ENCODE measurements around the gene GADD45G.

GADD45G gene

DNA sequence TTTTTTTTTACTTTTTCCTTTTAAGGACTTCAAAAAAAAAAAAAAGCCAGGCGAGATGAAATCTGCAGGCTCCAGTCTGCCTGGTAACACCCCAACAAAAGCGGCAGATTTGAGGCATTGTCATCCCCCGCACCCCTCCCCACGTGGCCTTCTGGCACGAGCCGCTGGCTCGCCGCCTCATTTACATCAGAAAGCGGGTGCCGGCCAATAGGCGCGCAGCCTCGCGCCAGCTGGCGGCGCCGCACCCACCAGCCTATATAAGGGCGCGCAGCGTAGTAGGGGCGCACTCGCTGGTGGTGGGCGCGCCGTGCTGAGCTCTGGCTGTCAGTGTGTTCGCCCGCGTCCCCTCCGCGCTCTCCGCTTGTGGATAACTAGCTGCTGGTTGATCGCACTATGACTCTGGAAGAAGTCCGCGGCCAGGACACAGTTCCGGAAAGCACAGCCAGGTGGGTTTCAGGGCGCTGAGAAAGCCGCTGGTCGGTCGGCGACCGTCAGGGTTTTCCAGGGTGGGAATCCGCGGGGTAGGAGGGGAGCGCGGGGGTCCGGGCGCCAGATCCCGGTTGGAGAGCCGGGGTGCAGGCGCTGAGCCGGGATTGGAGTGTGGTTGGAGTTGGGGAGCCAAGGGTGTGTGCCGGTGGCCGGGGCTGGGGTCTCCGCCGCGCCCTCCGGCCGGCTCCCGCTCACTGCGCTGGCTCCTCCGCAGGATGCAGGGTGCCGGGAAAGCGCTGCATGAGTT, at the start of gene GADD45G:
GADD45G (plus strand) TSS at position 284 of the 736 bp plus-strand sequence; CDS start at position 394, 110 bp downstream.
- DNase-seq = peak; percentile 83

- DNase-seq = no peak
These were observed 49.8 kb upstream of the GADD45G start for GRCh38 chr9:89555036-89555415.

DNA sequence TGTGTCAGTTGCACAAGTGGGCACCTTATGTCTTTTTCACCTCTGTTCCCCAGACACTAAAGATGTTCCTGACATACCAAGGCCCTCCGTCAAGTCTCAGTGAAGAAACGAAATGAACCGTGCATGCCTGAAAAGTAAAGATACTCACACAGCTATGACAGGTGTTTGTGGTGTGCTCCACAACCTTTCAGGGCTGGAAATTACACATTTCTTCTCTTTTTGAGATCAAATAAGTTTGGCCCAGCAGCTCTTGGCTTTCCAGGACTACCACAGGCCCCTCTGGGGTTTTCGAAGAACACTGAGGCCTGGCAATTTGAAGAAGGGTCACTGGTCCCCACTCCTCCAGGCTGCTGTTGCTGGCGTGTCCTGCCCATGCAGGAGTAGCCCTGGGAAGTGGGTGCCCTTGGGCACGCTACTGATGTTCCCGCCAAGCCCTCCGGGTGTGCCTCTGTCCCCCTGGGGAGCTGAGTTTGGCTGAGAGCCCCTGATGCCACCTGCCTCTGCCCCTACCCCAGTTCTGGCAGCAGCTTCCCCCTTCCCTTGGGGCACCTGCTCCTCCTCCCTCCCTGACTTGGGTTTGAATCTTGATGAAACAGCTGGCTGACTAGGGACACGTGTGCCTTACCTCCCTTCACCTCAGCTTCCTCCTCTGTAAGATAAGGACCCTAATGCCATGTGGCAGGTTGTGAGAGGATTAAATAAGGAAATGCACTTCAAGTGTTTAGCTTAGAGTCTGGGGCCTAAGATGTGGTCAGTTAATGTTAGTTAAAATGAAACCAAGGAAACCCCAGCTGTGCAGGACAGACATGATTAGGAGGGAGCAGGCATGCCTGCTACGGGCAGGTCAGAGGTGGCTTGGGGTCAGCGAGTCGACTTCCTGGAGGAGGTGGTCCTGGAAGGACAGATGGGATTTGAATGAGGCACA, 49.1 kb upstream of the GADD45G start:
- DNase-seq = no peak

DNA sequence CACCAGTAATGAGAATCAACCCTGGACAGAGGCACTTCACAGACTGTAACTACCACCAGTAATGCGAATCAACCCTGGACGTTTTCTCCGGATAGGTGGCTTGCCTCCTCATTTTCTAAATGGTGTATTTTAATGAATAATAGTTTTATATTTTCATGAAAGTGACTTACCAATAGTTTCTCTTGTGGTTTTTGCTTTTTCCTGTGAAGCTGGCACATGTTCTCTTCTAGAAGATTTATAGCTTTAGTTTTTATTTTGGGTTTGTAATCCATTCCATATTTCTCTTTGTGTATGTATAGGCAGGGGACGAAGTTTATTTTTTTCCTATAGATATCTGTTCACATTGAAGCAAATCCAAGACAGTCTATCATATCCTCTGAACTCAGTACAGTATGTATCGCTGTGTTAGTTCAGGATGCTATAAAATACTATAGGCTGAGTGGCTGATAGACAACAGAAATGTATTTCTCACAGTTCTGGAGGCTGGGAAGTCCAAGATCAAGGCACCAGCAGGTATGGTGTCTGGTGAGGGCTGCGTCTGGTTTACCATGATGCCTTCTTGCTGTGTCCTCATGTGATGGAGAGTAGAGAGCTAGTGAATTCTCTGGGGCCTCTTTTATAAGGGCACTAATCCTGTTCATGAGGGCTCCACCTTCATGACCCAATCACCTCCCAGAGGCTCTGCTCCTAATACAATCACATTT, 46.5 kb upstream of the GADD45G start:
- no peak for DNase-seq

DNA sequence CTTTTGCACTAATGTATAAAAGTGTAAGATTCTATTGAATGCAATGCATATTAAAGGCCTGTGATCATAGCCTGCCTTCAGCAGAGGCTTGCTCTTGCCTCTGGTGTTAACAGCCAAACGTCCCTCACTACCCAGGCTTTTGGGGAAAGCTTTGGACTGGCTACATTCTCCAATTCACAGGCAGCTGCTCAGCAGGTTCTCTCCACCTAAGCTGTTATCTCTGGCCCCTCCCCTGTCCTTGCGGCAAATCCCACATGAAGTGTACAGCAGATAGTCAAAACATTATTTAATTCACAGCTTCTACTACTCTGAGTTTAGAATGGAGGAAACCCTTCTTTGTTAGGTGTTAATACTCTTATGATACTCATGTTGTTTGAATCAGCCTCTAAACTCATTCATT, 45.9 kb upstream of the GADD45G start:
- DNase-seq = no peak

- DNase-seq = no peak
These were observed 42.5 kb upstream of the GADD45G start for GRCh38 chr9:89562186-89562814.

DNA sequence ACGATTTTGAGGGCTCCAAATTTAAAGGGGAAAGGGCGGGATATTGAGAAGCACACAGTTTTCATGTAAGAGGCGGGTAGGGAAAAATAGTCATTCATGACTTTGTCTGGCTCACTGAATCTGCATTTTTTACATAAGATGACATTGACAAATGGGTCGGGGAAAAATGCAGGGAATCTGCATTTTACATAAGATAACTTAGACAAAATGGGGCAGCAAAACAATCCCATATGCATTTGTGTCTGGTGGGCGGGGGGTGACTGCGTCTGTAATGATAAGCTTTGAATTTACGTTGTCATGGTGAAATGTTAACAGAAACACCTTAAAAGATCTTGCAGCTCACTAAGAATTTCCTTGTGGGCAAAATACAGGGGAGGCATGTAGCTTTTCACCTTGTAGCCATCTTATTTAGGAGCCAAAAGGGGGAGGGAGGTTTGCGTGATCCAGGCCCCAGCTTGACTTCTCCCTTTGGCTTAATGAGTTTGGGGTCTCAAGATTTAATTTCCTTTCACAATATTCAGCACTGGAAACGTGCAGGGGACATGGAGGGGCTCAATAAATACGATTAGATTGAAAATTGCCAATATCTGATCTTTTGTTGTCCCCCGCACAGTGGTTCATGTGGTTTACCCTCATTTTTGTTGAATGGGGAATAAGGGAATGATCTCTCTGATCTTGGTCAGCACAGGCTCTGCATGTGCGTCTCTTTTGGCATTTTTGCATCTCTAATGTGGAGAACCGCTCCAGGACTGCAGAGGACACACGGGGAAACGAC, 41.1 kb upstream of the GADD45G start:
- DNase-seq = no peak

GRCh38 chr9:89564346-89564878, 40.4 kb upstream of the GADD45G start:
- no peak for DNase-seq

DNA sequence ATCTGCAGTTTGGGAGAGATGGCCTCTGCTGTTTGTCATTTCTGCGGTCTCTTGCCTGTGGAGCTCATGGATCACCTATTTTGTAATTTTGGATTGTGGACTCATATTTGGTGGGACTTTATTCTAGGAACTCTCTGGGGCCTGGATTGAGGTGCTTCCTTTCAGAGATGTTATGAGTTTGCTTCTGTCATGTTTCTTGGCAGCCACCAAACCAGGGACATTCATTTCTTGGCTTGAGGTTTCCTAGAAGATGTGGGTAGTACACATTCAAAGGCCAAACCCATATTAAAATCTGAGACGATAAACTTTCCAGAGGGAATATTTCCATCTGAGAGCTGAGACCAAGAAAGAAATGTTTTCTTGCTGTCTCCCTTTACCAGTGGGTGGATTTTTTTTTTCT, 37.2 kb upstream of the GADD45G start:
- no peak for DNase-seq

DNA sequence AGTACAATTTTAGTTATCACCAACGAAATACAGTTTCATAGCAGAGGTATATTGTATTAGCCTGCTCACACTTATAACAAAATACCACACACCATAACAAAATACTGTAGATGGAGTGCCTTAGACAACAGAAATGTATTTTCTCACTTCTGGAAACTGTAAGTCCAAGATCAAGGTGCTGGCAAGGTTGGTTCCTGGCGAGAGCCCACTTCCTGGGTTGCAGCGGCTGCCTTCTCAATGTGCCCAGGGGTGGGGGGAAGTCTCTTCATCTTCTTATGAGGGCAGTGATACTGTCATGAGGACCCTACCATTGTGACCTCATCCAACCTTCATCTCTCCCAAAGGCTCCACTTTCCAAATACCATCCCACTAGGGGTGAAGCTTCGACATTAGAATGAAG, 30.5 kb upstream of the GADD45G start:
- no peak for DNase-seq

DNA sequence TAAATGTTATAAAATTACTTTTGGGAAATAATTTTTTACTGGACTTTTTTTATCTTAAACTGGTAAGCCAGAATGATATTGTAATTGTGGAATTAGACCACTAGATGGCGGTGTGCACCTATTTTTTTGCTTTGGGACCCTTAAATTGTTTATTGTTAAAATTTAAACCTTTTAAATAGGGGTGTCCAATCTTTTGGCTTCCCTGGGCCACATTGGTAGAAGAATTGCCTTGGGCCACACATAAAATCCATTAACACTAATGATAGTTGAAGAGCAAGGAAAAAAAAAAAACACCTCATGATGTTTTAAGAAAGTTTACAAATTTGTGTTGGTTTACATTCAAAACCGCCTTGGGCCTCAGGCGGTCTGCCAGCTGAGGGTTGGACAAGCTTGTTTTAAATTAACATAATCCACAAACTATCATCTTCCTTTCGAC, 28.4 kb upstream of the GADD45G start:
- no peak for DNase-seq

DNA sequence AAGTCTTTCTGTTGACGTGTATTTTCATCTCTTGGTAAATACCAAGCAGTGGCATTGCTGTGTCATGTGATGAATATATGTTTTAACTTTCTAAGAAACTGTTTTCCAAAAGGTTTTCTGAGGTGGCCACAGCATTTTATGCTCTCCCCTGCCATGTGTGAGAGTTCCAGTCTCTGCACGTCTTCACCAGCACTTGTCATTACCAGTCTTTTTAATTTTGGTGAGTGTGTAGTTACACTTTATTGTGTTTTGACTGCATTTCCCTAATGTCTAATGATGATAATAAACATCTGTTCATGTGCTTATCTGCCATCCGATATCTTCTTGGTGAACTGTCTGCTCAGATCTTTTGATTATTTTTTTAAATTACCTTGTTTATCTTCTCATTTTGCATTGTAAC, 27.4 kb upstream of the GADD45G start:
- no peak for DNase-seq

DNA sequence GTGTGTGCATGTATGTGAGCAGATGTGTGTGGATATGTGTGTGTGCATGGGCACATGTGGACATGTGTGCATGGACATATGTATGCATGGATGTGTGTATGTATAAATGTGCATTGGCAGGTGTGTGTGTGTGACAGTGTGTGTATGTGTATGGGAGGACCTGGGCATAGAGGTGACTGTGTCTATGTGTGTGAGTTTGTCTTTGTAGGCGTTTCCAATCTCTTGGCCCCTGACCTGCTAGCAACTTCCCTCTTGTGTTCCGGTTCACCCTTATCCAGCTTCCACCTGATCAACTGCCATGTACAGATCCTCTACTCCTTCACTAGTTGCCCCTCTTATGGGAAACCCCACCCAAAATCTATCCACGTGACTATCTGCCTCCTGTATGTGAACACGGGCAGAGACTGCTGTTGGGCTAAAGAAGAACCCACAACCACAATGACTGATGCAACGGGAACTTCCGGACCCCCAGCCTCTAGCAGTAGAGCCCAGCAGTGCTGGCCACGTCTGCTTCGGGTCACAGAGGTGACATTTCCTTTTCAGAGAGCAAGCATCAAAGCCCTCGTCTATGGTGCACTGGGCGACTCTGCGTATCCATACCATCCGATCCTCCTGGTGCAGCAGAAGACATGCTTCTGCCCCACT, 24.9 kb upstream of the GADD45G start:
- no peak for DNase-seq

DNA sequence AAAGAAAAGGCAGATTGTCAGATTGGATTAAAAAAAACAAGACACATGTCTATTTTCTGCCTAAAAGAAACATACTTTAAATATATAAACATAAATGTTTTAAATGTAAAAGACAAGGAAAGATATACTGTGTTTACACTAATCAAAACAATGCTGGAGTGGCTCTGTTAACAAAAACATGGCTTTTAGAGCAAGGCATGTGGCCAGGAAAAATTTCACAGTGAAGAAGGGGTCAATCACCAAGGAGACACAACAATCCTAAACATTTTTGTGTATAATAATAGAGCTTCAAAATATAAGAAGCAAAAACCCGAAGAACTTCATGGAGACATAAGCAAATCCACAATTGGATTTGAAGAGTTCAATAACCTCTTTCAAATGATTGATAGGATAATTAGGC, 18.5 kb upstream of the GADD45G start:
- no peak for DNase-seq

GRCh38 chr9:89588271-89588879, 16.4 kb upstream of the GADD45G start:
- DNase-seq = no peak

GRCh38 chr9:89590415-89590814, 14.4 kb upstream of the GADD45G start:
- DNase-seq = no peak

- no peak for DNase-seq
These were observed 13.3 kb upstream of the GADD45G start for GRCh38 chr9:89591274-89592212.

DNA sequence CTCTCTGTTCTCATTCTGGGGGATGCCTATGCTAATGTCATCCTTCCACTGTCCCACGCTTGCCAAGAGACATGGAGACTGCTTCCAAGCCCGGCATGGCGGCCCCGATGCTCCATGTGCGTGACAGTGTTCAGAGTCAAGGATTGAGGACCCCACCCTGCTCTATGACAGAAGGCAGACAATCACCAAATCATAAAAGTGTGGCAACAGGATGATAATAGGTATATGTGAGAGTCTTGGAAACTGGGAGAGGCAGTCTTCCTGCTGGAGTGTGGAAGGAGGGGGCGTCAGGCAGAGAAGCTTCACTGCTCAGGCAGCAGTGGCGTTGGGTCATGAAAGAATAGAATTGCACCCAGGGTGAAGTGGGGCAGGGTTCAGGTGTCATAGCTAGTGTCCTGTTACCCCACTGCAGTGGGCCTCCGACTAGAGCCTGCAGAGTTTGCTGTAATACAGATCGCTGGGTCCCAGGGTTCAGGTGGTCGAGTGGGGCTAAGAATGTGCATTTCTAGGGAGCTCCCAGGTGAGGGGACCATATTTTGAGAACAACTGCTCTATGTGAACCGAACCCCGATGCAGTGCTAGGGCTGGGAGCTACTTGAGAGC, 12.5 kb upstream of the GADD45G start:
- DNase-seq = no peak

Data from activated CD4-positive, alpha-beta T cell treated with anti-CD3 and anti-CD28 coated beads for 1 hour (primary cell).